Lower lobe of right lung (tissue), 2 donors: Measurements from ENCODE around the gene TERT. TPM values are rescaled to one million over a fixed set of nuclear protein-coding genes. Genes with fewer than 3 reads are reported as not detected.

ENCODE experiments used
- ATAC-seq, 2 donors: fragments of 200-7000 bp; cut with Tn5 transposase; one replicate each; pipeline ENCODE4 v1.9.1; 2020 to 2022; ENCODE audit warnings: mild to moderate bottlenecking in 2 of 2, moderate library complexity in 2 of 2
- DNase-seq: peaks from one replicate; pipeline ENCODE4 v3.0.0-alpha.2; 2020
- H3K27ac ChIP-seq: fragments of 200-600 bp; one replicate; pipeline ENCODE4 v1.8.0; 2022
- H3K27me3 ChIP-seq: fragments of 200-600 bp; one replicate; pipeline ENCODE4 v1.8.0; 2022; ENCODE audit warnings: low read depth
- H3K36me3 ChIP-seq: fragments of 200-600 bp; one replicate; pipeline ENCODE4 v1.8.0; 2022; ENCODE audit warnings: mild to moderate bottlenecking
- H3K4me1 ChIP-seq: fragments of 200-600 bp; one replicate; pipeline ENCODE4 v1.8.0; 2022
- H3K4me3 ChIP-seq: fragments of 200-600 bp; one replicate; pipeline ENCODE4 v1.8.0; 2022; ENCODE audit warnings: mild to moderate bottlenecking
- H3K9me3 ChIP-seq: fragments of 200-600 bp; one replicate; pipeline ENCODE4 v1.8.0; 2022
- CTCF ChIP-seq: fragments of 200-600 bp; IDR thresholded peaks from one replicate; pipeline ENCODE4 v1.8.0; 2022; ENCODE audit warnings: antibody characterized with exemption, mild to moderate bottlenecking
- intact Hi-C: fragments of 100-400 bp; cut with DNase I; formaldehyde crosslinking; loops from one replicate; pipeline ENCODE4 v1.11.0; 2022
- total RNA-seq: library from RNA; stranded (reverse); fragmentation: NEBNext Ultra II Directional; extraction: Animal tissue kit (Norgen Biotek cat#: 25700); gene quantifications from one replicate; pipeline ENCODE4 v1.2.1, GENCODE V29; 2021
- donor health status: DM: no; HTN: yes; CAD: no; lungs with severe emphysema.

The TERT gene
- total RNA-seq, 1 donor from 2014 or later, result not detected

- H3K27ac ChIP-seq, result no peak overlapping the region
- intact Hi-C loops, result no loop called here
- peaks cover under 1% of the 10 kb centered on the region for H3K9me3 ChIP-seq
- DNase-seq (no peak), ATAC-seq (no peak)
- no peak overlapping the region for H3K4me3 ChIP-seq
- peaks cover 32% of the 10 kb centered on the region for H3K27me3 ChIP-seq
- no peaks in the 10 kb centered on the region for H3K4me1 ChIP-seq
- H3K36me3 ChIP-seq, result no peaks in the 10 kb centered on the region
- TF ChIP-seq CTCF, result no peak
Measured at GRCh38 chr5:1241509-1242080, 53.3 kb downstream of the TERT start.

GRCh38 chr5:1240496-1241260, 54.2 kb downstream of the TERT start:
- DNase-seq, result no peak
- Histone ChIP-seq H3K27ac (no peak overlapping the region), H3K27me3 (peaks cover 23% of the 10 kb centered on the region), H3K4me1 (no peaks in the 10 kb centered on the region), H3K9me3 (peaks cover 3% of the 10 kb centered on the region), H3K36me3 (no peaks in the 10 kb centered on the region), H3K4me3 (no peak overlapping the region)
- no peak for ATAC-seq
- intact Hi-C loops, result no loop called here
- no peak for TF ChIP-seq CTCF

GRCh38 chr5:1239505-1240251, 55.2 kb downstream of the TERT start:
- intact Hi-C loops, result no loop called here
- ATAC-seq, result no peak

GRCh38 chr5:1235838-1236237, 59.0 kb downstream of the TERT start:
- Histone ChIP-seq H3K4me3 (no peak overlapping the region), H3K27me3 (peaks cover 15% of the 10 kb centered on the region), H3K36me3 (no peaks in the 10 kb centered on the region), H3K4me1 (no peaks in the 10 kb centered on the region), H3K27ac (no peak overlapping the region), H3K9me3 (peaks cover 3% of the 10 kb centered on the region)
- ATAC-seq (no peak), DNase-seq (no peak)
- no peak for TF ChIP-seq CTCF
- intact Hi-C loops, result no loop called here

More at GRCh38 chr5:1239505-1240251, 55.2 kb downstream of the TERT start:
- H3K27me3 ChIP-seq, result peaks cover 14% of the 10 kb centered on the region
- TF ChIP-seq CTCF, result no peak
- no peaks in the 10 kb centered on the region for H3K4me1 ChIP-seq
- H3K4me3 ChIP-seq, result no peak overlapping the region
- no peak overlapping the region for H3K27ac ChIP-seq
- H3K36me3 ChIP-seq, result no peaks in the 10 kb centered on the region
- H3K9me3 ChIP-seq, result peaks cover 3% of the 10 kb centered on the region
- DNase-seq, result no peak

GRCh38 chr5:1235379-1235778, 59.5 kb downstream of the TERT start:
- H3K27me3 ChIP-seq, result peaks cover 15% of the 10 kb centered on the region
- no peaks in the 10 kb centered on the region for H3K4me1 ChIP-seq
- no peak for DNase-seq
- intact Hi-C loops, result no loop called here
- H3K9me3 ChIP-seq, result peaks cover 3% of the 10 kb centered on the region
- no peak overlapping the region for H3K27ac ChIP-seq
- H3K4me3 ChIP-seq, result no peak overlapping the region
- TF ChIP-seq CTCF, result no peak
- no peaks in the 10 kb centered on the region for H3K36me3 ChIP-seq
- ATAC-seq, result no peak
